Epithelial cell of proximal tubule (primary cell): Measurements from ENCODE around the gene DNAJB6. TPM values are rescaled to one million over a fixed set of nuclear protein-coding genes. Genes with fewer than 3 reads are reported as not detected.
A peak's percentile ranks its signal among the peaks of the same experiment; 100 is the strongest.

Experiments
- DNase-seq: peaks from one replicate; pipeline ENCODE4 v3.0.0-alpha.2; 2011; ENCODE audit warnings: low read depth
- H3K4me3 ChIP-seq: 2 replicates; pipeline ENCODE4 v1.5.1; 2011; ENCODE audit warnings: low read depth, mild to moderate bottlenecking, low read length
- total RNA-seq: library from RNA; depleted of rRNA; stranded (reverse); fragments of >200 nt; gene quantifications from 2 replicates; pipeline ENCODE4 v1.2.3, GENCODE V29; 2015
- TF ChIP-seq, protein P1 (sequence below): conservative IDR thresholded peaks from 2 replicates; pipeline ENCODE4 v1.5.1; 2012; ENCODE audit warnings: low read depth, mild to moderate bottlenecking, low read length

DNAJB6 gene
- total RNA-seq, 1 donor from 2014 or later, result 108 TPM

DNA sequence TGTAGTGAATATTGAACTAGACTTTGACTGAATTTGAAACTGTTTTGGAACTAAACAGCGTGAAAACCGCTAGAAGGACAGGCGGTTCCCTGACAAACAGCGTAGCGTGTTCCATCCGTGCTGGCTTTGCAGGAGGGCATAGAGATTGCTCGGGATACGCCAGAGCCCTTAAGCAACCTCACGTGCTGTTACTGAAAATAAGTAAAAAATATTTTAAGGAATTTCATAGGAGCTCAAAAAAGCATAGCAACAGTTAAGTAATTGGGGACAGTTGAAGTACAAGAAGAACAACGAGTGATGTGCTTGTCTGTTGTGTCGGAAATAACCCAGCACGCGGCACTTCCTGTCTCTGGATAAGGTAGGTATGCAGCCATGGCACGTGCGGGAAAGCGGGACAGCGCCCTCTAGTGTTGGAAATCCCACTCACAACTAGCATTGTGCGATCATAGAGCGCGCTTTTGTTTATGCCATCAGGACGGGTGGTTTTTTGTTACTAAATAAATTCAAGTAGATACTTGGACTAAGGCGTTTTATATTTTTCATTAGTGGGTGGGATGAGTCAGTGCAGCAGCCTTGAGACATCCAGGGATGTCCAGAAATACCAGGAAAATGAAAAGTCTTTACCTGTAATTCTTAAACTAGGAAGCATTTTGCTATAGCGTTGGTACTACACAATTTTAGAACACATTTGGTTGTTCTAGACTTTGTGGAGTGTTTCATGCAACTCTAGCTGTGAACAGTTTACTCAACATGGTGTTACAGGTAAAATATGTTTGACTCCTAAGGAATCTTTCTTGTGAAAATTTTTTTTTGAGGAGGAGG is 50.4 kb downstream of the DNAJB6 start:
- DNase-seq, result peak; percentile 32
- no peak overlapping the region for H3K4me3 ChIP-seq
- TF ChIP-seq, protein P1, sequence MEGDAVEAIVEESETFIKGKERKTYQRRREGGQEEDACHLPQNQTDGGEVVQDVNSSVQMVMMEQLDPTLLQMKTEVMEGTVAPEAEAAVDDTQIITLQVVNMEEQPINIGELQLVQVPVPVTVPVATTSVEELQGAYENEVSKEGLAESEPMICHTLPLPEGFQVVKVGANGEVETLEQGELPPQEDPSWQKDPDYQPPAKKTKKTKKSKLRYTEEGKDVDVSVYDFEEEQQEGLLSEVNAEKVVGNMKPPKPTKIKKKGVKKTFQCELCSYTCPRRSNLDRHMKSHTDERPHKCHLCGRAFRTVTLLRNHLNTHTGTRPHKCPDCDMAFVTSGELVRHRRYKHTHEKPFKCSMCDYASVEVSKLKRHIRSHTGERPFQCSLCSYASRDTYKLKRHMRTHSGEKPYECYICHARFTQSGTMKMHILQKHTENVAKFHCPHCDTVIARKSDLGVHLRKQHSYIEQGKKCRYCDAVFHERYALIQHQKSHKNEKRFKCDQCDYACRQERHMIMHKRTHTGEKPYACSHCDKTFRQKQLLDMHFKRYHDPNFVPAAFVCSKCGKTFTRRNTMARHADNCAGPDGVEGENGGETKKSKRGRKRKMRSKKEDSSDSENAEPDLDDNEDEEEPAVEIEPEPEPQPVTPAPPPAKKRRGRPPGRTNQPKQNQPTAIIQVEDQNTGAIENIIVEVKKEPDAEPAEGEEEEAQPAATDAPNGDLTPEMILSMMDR, result peak; percentile 96

DNA sequence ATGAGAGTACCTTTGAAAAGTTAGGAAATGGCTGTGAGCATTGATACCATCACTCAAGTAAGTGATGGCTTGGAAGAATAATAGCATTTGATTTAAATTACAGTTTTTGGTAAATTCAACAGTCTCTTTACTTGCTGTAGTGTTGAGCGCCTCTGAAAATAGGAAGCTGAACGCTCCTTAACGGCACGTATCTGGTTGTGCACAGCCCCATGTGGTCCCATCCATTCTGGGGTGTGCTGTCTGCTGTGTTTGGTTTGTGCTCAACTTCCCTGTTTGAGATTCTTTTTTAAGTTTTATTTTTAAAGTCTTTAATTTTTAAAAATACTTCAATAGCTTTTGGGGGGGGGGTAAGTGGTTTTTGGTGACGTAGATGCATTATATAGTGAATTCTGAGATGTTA is 51.5 kb downstream of the DNAJB6 start:
- no peak for DNase-seq
- TF ChIP-seq, protein P1, result no peak
- no peak overlapping the region for H3K4me3 ChIP-seq

DNA sequence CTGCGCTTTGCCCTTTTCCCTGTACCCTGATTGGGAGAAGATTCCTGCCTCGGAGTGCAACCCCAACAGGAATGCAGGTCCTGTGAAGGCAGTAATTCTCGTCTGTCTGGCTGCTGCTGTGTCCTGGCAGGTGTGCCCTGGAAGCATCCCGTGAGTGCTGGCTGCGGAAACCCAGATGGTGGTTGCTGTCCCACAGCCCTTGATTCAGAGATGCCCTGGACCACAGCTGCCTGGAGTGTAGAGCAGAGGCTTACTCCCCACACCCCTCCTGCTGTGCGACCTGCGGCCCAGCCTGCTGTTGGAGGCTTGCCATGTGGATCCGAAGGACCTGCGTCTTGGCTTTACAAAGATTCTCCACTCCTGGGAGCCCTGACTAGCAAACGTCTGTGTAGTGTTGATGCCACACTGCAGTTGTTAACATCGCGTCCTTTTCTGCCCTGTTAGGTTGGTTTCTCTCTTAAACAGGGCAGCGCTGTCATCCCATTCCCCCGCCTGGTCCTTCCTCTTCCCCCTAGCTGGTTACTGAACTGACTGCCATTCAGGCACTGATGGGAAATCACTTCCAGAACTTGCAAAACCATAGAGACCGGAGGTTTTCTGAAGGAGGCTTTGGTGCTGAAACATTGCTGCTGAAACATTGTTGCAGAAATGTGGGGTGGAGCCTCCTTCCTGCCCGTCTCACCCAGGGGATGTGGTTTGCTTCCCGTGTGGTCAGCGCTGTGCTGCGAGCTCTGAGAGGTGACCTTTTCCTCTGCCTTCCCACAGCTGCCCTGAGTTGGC is 53.3 kb downstream of the DNAJB6 start:
- no peak overlapping the region for H3K4me3 ChIP-seq
- no peak for DNase-seq
- TF ChIP-seq, protein P1, result no peak

DNA sequence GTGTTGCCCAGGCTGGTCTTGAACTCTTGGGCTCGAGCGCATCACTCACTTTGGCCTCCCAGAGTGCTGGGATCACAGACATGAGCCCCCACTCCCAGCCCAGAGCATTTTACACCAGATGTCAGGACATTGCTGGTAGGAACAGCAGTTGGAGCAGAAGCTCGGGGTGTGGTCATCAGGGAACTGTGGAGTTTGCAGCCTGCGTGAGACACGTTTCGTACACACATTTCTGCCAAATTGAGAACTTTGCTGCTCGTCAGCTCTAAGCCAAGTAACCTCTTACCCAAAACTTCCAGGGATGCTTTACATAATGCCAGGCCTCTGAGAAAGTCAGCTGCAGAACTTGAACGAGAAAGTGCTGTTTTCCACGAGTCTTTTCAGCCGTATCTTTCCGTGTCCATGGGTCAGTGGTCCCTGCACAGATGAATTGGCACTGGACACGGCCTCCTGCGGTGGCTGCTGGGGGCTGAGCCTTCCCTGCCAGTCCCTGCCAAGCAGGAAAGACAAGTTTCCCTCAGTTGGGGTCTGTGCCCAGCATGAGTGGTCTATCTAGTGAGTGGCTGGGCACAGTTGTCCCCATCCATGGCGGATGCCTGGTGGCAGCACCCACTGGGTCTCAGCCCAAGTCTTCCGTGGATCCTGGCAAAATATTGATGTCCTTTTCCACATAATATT is 54.4 kb downstream of the DNAJB6 start:
- TF ChIP-seq, protein P1, result no peak
- H3K4me3 ChIP-seq, result no peak overlapping the region
- no peak for DNase-seq

DNA sequence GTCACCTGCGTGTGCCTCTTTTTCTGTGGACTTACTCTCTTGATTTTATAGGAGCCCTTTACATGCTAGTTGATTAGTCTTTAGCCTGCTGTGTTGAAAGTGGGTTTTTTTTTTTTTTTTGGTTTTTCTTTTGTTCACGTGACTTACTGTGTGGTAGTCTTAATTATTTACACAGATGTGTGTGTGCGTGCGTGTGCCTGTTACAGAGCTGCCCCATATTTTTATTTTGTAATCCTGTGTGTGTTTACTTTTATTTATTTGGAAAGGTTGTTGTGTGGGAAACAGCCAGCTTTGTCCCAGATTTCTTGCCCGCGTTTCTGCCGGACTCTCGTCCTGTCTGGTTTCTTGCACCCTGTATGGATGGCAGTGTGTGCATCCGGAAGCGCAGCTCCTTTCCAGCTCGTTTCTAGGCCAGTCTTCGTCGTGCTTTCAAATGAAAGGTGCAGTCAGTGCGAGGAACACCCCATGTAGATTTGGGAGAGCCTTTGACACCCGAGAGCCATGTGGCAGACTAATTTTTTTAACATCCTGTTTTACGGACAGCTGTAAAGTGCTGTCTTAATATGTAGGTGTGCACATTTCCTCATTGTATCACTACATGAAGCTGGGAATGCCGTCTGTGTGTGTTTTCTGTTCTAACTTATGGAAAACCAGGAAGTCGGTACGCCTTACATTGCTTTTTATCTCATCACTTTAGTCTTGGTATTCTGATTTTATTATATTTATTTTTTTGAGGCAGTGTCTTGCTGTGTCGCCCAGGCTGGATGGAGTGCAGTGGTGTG is 55.6 kb downstream of the DNAJB6 start:
- H3K4me3 ChIP-seq, result no peak overlapping the region
- no peak for DNase-seq
- TF ChIP-seq, protein P1, result no peak
